ENCODE results near the gene CASTOR1.

Gene CASTOR1

GRCh38 chr22:30305906-30306626 is 16.8 kb upstream of the CASTOR1 start:
- H3K4me3 ChIP-seq (ENCODE audit: low read depth, low read length), result no peak overlapping the region
- POLR2A ChIA-PET, result no interaction called here
- CTCF ChIA-PET, result interaction anchor here (0.6 to 1.4 kb wide), 3 partner anchors 9 to 32 kb away, joined by 3 to 5 read pairs (median 3); no protein-coding TSS in a partner anchor
- no peaks in the 10 kb centered on the region for H3K4me1 ChIP-seq (ENCODE audit: control insufficient read depth, insufficient read depth, low read length)
- no peaks in the 10 kb centered on the region for H3K9me3 ChIP-seq (ENCODE audit: control insufficient read depth, insufficient read depth, low read depth, low read length)
- peaks cover 0 to 34% of the 10 kb centered on the region in 2 experiments; a peak in 1 of 3 replicates for H3K36me3 ChIP-seq (ENCODE audit: control insufficient read depth in 2 of 2, insufficient read depth in 1 of 2, low read length in 2 of 2)
- no peak overlapping the region for H3K27ac ChIP-seq (ENCODE audit: extremely low read depth, low read depth, low read length)
- no peak for TF ChIP-seq ZNF266 (tag by site-specific recombination; IDR thresholded peaks at IDR 0.05; ENCODE audit: low read depth)
- no peak for TF ChIP-seq ZNF146 (tag by site-specific recombination; IDR thresholded peaks at IDR 0.05)
- peak; percentile 57; the same call in 1 of the 2 replicates for TF ChIP-seq SCRT2 (tag by site-specific recombination; IDR thresholded peaks at IDR 0.05)
- no peak for TF ChIP-seq ZEB2 (tag by site-specific recombination; IDR thresholded peaks at IDR 0.05)
- TF ChIP-seq, protein P1, sequence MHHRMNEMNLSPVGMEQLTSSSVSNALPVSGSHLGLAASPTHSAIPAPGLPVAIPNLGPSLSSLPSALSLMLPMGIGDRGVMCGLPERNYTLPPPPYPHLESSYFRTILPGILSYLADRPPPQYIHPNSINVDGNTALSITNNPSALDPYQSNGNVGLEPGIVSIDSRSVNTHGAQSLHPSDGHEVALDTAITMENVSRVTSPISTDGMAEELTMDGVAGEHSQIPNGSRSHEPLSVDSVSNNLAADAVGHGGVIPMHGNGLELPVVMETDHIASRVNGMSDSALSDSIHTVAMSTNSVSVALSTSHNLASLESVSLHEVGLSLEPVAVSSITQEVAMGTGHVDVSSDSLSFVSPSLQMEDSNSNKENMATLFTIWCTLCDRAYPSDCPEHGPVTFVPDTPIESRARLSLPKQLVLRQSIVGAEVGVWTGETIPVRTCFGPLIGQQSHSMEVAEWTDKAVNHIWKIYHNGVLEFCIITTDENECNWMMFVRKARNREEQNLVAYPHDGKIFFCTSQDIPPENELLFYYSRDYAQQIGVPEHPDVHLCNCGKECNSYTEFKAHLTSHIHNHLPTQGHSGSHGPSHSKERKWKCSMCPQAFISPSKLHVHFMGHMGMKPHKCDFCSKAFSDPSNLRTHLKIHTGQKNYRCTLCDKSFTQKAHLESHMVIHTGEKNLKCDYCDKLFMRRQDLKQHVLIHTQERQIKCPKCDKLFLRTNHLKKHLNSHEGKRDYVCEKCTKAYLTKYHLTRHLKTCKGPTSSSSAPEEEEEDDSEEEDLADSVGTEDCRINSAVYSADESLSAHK (tag by site-specific recombination; IDR thresholded peaks at IDR 0.05), result peak; percentile 83

- CTCF ChIA-PET, result interaction anchor here (0.6 kb wide), 1 partner anchor 32 kb away, joined by 3 read pairs; no protein-coding TSS in a partner anchor
Measured at GRCh38 chr22:30305519-30305905, 16.2 kb upstream of the CASTOR1 start.

DNA sequence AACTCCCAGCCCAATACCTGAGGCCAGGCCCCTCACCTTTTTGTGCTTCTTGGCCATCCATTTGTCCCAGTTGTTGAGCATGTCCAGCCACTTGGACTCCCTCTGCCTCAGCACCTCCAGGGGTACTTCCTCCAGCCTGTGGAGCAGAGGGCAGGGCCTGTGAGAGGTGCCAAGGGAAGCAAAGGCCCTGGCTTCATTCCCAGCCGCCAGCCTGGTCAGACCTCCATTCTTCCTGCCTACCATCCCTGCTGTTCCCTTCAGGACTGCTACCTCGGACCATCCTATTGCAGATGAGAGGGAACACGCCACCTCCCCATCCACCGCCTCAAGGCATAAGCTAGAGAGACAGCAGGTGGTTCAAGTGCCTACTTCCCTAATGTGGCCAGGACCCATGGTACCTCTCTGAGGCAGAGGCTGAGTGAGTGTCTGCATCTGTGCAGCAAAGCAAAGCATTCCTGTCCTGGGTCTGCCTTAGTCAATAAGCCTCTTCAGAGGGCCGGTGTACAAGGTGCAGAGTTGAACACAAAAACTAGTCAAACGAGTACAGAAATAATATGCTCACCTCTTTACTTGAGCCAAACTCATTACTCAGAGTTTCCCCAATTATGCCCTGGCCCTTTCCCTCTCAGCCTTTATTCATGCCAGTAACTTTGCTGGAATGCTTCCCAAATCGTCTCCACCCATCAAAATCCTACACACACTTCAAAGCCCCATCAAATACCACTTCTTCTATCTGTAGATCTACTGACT is 15.4 kb upstream of the CASTOR1 start:
- no peaks in the 10 kb centered on the region for H3K4me1 ChIP-seq (ENCODE audit: control insufficient read depth, insufficient read depth, low read length)
- POLR2A ChIA-PET, result no interaction called here
- TF ChIP-seq HOXD13 (CRISPR knock-in tag; IDR thresholded peaks at IDR 0.05; ENCODE audit: borderline replicate concordance) (no peak), PRDM10 (tag by site-specific recombination; IDR thresholded peaks at IDR 0.05) (peak; percentile 53)
- H3K36me3 ChIP-seq (ENCODE audit: control insufficient read depth in 2 of 2, insufficient read depth in 1 of 2, low read length in 2 of 2), result peaks cover 0 to 41% of the 10 kb centered on the region in 2 experiments; a peak in 1 of 3 replicates
- no peak overlapping the region for H3K27ac ChIP-seq (ENCODE audit: extremely low read depth, low read depth, low read length)
- no peaks in the 10 kb centered on the region for H3K9me3 ChIP-seq (ENCODE audit: control insufficient read depth, insufficient read depth, low read depth, low read length)
- H3K4me3 ChIP-seq (ENCODE audit: low read depth, low read length), result no peak overlapping the region
- CTCF ChIA-PET, result interaction anchor here (2.2 kb wide), 1 partner anchor 17 kb away, joined by 11 read pairs; no protein-coding TSS in a partner anchor

More at GRCh38 chr22:30305519-30305905, 16.2 kb upstream of the CASTOR1 start:
- H3K36me3 ChIP-seq (ENCODE audit: control insufficient read depth in 2 of 2, insufficient read depth in 1 of 2, low read length in 2 of 2), result peaks cover 0 to 39% of the 10 kb centered on the region in 2 experiments; a peak in 1 of 3 replicates
- POLR2A ChIA-PET, result no interaction called here
- no peak overlapping the region for H3K4me3 ChIP-seq (ENCODE audit: low read depth, low read length)
- H3K9me3 ChIP-seq (ENCODE audit: control insufficient read depth, insufficient read depth, low read depth, low read length), result no peaks in the 10 kb centered on the region
- no peak for TF ChIP-seq REST (tag by site-specific recombination; IDR thresholded peaks at IDR 0.05)
- peak; percentile 55 for TF ChIP-seq ZNF341 (tag by site-specific recombination; IDR thresholded peaks at IDR 0.05; ENCODE audit: low read depth)
- no peak overlapping the region for H3K27ac ChIP-seq (ENCODE audit: extremely low read depth, low read depth, low read length)
- no peaks in the 10 kb centered on the region for H3K4me1 ChIP-seq (ENCODE audit: control insufficient read depth, insufficient read depth, low read length)
